ENCODE results near the gene NBDY.

The NBDY gene

DNA sequence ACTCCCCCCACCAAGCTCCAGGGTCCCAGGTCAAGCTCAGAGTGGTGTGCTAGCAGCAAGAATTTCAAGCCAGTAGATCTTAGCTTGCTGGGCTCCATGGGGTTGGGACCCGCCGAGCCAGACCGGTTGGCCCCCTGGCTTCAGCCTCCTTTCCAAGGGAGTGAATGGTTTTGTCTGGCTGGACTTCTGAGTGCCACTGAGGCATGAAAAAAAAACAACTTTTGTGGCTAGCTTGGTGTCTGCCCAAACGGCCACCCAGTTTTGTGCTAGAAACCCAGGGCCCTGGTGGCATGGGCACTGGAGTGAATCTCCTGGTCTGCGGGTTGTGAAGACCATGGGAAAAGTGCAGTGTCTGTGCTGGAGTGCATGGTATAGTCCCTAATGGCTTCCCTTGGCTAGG lies 82.6 kb downstream of the NBDY start:
- TF ChIP-seq, protein P1, sequence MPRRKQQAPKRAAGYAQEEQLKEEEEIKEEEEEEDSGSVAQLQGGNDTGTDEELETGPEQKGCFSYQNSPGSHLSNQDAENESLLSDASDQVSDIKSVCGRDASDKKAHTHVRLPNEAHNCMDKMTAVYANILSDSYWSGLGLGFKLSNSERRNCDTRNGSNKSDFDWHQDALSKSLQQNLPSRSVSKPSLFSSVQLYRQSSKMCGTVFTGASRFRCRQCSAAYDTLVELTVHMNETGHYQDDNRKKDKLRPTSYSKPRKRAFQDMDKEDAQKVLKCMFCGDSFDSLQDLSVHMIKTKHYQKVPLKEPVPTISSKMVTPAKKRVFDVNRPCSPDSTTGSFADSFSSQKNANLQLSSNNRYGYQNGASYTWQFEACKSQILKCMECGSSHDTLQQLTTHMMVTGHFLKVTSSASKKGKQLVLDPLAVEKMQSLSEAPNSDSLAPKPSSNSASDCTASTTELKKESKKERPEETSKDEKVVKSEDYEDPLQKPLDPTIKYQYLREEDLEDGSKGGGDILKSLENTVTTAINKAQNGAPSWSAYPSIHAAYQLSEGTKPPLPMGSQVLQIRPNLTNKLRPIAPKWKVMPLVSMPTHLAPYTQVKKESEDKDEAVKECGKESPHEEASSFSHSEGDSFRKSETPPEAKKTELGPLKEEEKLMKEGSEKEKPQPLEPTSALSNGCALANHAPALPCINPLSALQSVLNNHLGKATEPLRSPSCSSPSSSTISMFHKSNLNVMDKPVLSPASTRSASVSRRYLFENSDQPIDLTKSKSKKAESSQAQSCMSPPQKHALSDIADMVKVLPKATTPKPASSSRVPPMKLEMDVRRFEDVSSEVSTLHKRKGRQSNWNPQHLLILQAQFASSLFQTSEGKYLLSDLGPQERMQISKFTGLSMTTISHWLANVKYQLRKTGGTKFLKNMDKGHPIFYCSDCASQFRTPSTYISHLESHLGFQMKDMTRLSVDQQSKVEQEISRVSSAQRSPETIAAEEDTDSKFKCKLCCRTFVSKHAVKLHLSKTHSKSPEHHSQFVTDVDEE (CRISPR knock-in tag; IDR thresholded peaks at IDR 0.05), result no peak
- no peak for TF ChIP-seq RARB (CRISPR knock-in tag; IDR thresholded peaks at IDR 0.05)
- TF ChIP-seq GLIS3 (CRISPR knock-in tag; IDR thresholded peaks at IDR 0.05), result no peak
- TF ChIP-seq OSR1 (CRISPR knock-in tag; IDR thresholded peaks at IDR 0.05), result no peak
- TF ChIP-seq PPARA (CRISPR knock-in tag; IDR thresholded peaks at IDR 0.05; ENCODE audit: borderline replicate concordance), result no peak
- ATAC-seq, result no peak

DNA sequence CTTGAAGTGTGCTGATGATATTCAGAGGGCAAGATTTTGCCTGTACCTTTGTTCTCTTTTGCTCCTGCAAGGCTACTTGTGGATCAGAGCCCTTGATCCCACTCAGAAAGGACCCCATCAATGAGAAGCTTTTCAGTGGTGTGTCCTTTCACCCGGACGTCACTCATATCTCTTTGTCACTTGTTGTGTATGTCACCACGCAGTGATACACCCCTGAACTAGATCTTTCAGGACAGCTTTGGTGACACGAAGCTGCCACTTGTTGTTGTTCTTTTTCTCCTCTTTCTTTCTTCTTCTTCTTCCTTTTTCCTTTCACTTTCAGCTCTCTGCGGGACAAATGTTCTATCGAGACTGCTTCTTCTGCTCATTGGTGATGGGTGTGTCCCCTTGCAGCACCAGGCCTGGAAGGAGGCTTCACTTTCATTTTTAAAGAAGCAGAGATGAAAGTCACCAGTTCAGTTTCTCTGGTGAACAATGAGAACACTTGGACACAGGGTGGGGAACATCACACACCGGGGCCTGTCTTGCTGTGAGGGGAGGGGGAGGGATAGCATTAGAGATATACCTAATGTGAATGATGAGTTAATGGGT lies 83.6 kb downstream of the NBDY start:
- no peak for TF ChIP-seq TOX (CRISPR knock-in tag; IDR thresholded peaks at IDR 0.05; ENCODE audit: borderline replicate concordance)
- no peak for TF ChIP-seq ISL1 (CRISPR knock-in tag; IDR thresholded peaks at IDR 0.05)
- no peak for TF ChIP-seq ZNF70 (CRISPR knock-in tag; IDR thresholded peaks at IDR 0.05)
- TF ChIP-seq PPARA (CRISPR knock-in tag; IDR thresholded peaks at IDR 0.05; ENCODE audit: borderline replicate concordance), result no peak
- TF ChIP-seq, protein P2, sequence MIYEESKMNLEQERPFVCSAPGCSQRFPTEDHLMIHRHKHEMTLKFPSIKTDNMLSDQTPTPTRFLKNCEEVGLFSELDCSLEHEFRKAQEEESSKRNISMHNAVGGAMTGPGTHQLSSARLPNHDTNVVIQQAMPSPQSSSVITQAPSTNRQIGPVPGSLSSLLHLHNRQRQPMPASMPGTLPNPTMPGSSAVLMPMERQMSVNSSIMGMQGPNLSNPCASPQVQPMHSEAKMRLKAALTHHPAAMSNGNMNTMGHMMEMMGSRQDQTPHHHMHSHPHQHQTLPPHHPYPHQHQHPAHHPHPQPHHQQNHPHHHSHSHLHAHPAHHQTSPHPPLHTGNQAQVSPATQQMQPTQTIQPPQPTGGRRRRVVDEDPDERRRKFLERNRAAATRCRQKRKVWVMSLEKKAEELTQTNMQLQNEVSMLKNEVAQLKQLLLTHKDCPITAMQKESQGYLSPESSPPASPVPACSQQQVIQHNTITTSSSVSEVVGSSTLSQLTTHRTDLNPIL (CRISPR knock-in tag; IDR thresholded peaks at IDR 0.05; ENCODE audit: low read depth), result no peak
- no peak for TF ChIP-seq TCF4 (CRISPR knock-in tag; IDR thresholded peaks at IDR 0.05; ENCODE audit: borderline replicate concordance)
- TF ChIP-seq, protein P1 (CRISPR knock-in tag; IDR thresholded peaks at IDR 0.05), result no peak
- TF ChIP-seq GLIS3 (CRISPR knock-in tag; IDR thresholded peaks at IDR 0.05), result no peak
- TF ChIP-seq CSDC2 (CRISPR knock-in tag; IDR thresholded peaks at IDR 0.05), result no peak
- no peak for TF ChIP-seq ZNF8 (CRISPR knock-in tag; IDR thresholded peaks at IDR 0.05)
- TF ChIP-seq ARNTL (CRISPR knock-in tag; IDR thresholded peaks at IDR 0.05; ENCODE audit: borderline replicate concordance, low read depth), result no peak
- TF ChIP-seq ZFP3 (CRISPR knock-in tag; IDR thresholded peaks at IDR 0.05), result no peak
- no peak for TF ChIP-seq SNAI2 (CRISPR knock-in tag; IDR thresholded peaks at IDR 0.05)
- TF ChIP-seq ESRRG (CRISPR knock-in tag; IDR thresholded peaks at IDR 0.05), result no peak
- ATAC-seq, result peak; percentile 61

DNA sequence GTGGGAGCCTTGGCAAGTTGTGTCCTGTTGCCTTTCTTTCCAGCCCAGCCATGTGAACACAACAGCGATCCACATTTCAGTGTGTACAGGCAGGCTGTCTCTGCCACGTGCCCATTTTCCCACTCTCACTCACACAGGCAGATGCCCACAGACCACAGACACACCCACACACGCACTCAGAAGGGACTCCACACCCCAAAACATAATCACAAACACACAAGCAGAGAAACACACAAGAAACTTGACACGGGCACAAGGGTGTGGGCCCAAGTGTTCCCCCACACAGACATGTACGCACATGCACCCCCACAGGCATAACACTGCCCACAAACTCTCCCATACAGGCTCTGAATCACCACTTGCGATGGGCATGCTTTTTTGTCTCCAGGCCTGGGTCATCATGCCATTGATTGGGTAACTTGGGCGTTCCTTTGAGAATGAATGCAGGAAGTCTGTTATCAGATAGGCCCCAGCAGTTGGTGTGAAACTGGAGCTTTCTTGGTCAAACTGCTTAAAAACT lies 84.3 kb downstream of the NBDY start:
- ATAC-seq, result peak; percentile 71
- TF ChIP-seq ISL1 (CRISPR knock-in tag; IDR thresholded peaks at IDR 0.05), result no peak
- no peak for TF ChIP-seq ZC3H10 (CRISPR knock-in tag; IDR thresholded peaks at IDR 0.05)

DNA sequence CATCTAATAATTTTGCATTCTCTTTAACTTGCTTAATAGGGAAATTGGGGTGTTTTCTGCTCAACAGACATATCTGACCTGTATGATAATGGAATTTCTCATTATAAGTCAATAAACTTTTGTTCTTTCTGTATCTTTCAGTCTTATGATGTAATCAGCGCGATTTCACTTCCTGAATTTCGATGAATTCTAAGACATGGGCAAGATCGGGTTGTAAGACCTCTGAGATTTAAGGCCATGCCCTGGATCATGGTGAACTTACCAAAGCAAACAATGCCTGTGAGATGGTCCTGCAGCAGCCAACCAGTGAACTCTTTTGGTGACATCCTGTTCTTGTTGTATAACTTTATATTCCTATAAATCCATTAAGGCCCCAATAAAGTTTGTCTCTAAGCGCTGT lies 88.1 kb downstream of the NBDY start:
- no peak for ATAC-seq
- no peak for TF ChIP-seq PPARA (CRISPR knock-in tag; IDR thresholded peaks at IDR 0.05; ENCODE audit: borderline replicate concordance)
- no peak for TF ChIP-seq ARNTL (CRISPR knock-in tag; IDR thresholded peaks at IDR 0.05; ENCODE audit: borderline replicate concordance, low read depth)
- TF ChIP-seq OSR1 (CRISPR knock-in tag; IDR thresholded peaks at IDR 0.05), result no peak
- TF ChIP-seq, protein P1 (CRISPR knock-in tag; IDR thresholded peaks at IDR 0.05), result no peak
- TF ChIP-seq ZNF70 (CRISPR knock-in tag; IDR thresholded peaks at IDR 0.05), result no peak
- TF ChIP-seq ZNF565 (CRISPR knock-in tag; conservative IDR thresholded peaks at IDR 0.05; ENCODE audit: low read depth), result no peak
- no peak for TF ChIP-seq ZNF8 (CRISPR knock-in tag; IDR thresholded peaks at IDR 0.05)
- no peak for TF ChIP-seq BACH2 (CRISPR knock-in tag; IDR thresholded peaks at IDR 0.05; ENCODE audit: borderline replicate concordance)
- TF ChIP-seq, protein P3, sequence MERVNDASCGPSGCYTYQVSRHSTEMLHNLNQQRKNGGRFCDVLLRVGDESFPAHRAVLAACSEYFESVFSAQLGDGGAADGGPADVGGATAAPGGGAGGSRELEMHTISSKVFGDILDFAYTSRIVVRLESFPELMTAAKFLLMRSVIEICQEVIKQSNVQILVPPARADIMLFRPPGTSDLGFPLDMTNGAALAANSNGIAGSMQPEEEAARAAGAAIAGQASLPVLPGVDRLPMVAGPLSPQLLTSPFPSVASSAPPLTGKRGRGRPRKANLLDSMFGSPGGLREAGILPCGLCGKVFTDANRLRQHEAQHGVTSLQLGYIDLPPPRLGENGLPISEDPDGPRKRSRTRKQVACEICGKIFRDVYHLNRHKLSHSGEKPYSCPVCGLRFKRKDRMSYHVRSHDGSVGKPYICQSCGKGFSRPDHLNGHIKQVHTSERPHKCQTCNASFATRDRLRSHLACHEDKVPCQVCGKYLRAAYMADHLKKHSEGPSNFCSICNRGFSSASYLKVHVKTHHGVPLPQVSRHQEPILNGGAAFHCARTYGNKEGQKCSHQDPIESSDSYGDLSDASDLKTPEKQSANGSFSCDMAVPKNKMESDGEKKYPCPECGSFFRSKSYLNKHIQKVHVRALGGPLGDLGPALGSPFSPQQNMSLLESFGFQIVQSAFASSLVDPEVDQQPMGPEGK (CRISPR knock-in tag; IDR thresholded peaks at IDR 0.05; ENCODE audit: borderline replicate concordance), result no peak
- TF ChIP-seq CSDC2 (CRISPR knock-in tag; IDR thresholded peaks at IDR 0.05), result no peak
- TF ChIP-seq ZFP30 (CRISPR knock-in tag; IDR thresholded peaks at IDR 0.05), result no peak
- TF ChIP-seq ZC3H10 (CRISPR knock-in tag; IDR thresholded peaks at IDR 0.05), result no peak
- no peak for TF ChIP-seq RARB (CRISPR knock-in tag; IDR thresholded peaks at IDR 0.05)
